ENCODE results near the gene CEP170B.

The CEP170B gene

DNA sequence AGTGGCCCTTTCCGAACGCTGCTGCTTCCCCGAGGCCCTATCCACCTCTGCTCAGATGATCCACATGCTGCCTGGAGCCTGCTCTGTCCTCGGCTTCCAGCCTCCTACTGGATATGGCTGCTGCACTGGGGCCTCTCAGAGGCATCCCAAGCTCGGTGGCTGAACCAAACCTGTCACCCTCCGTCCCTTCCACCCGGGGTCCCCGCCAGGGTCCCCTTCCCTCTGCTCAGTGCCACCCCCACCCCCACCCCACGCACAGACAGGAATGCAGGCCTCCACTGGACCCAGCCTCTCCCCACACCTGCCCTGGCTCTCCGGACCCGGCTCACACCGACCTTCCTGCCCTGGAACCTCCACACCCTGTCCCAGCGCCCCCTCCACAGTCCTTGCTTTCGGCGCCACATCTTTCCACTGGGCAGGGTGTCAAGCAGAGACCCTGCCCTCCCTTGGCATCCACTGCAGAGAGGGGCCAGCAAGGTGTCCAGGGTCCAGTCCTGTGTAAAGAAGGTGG lies 6.1 kb downstream of the CEP170B start:
- Histone ChIP-seq H3K27me3 (ENCODE audit: insufficient read depth, low read depth, severe bottlenecking) (no peaks in the 10 kb centered on the region), H3K27ac (no peak overlapping the region), H3K9me3 (ENCODE audit: severe bottlenecking) (no peaks in the 10 kb centered on the region), H3K4me3 (ENCODE audit: low read depth, low read length) (no peak overlapping the region), H3K36me3 (peaks cover 5% of the 10 kb centered on the region; the same call in 1 of the 2 replicates)
- TF ChIP-seq, protein P1, sequence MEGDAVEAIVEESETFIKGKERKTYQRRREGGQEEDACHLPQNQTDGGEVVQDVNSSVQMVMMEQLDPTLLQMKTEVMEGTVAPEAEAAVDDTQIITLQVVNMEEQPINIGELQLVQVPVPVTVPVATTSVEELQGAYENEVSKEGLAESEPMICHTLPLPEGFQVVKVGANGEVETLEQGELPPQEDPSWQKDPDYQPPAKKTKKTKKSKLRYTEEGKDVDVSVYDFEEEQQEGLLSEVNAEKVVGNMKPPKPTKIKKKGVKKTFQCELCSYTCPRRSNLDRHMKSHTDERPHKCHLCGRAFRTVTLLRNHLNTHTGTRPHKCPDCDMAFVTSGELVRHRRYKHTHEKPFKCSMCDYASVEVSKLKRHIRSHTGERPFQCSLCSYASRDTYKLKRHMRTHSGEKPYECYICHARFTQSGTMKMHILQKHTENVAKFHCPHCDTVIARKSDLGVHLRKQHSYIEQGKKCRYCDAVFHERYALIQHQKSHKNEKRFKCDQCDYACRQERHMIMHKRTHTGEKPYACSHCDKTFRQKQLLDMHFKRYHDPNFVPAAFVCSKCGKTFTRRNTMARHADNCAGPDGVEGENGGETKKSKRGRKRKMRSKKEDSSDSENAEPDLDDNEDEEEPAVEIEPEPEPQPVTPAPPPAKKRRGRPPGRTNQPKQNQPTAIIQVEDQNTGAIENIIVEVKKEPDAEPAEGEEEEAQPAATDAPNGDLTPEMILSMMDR (IDR thresholded peaks at IDR 0.05; ENCODE audit: low read depth, low read length) = no peak
- DNase-seq = no peak

DNA sequence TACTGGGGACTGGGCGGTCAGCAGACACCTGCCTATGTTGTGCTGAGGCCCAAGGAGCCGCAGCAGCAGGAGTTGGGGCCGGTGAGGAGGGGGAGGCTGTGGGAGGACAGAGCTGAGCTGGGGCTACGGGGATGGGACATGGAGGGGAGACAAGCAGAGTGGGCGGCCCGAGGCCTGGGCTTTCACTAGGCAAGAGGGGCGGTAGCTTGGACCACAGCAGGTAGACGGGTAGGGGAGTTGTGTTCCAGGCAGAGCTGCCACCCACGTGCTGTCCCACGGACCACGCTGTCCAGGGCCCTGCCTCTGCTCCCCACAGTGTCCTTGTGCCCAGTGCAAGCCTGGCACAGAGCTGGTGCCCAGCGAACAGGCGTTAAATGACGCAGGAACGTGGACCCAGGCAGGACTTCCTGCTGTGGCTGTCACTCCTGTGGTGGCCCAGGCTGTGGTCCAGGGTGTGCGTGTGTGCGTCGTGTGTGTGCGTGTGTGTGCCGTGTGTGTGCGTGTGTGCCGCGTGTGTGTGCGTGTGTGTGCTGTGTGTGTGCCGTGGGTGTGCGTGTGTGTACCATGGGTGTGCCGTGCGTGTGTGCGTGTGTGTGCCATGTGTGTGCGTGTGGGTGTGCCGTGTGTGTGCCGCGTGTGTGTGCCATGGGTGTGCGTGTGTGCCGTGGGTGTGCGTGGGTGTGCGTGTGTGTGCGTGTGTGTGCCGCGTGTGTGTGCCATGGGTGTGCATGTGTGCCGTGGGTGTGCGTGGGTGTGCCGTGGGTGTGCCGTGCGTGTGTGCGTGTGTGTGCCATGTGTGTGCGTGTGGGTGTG lies 6.8 kb downstream of the CEP170B start:
- DNase-seq = no peak
- H3K27me3 ChIP-seq (ENCODE audit: insufficient read depth, low read depth, severe bottlenecking) = no peaks in the 10 kb centered on the region
- no peak overlapping the region for H3K4me3 ChIP-seq (ENCODE audit: low read depth, low read length)
- TF ChIP-seq, protein P1 (IDR thresholded peaks at IDR 0.05; ENCODE audit: low read depth, low read length) = no peak
- no peaks in the 10 kb centered on the region for H3K9me3 ChIP-seq (ENCODE audit: severe bottlenecking)
- no peak overlapping the region for H3K27ac ChIP-seq
- H3K36me3 ChIP-seq = peaks cover 5% of the 10 kb centered on the region; the same call in 1 of the 2 replicates

DNA sequence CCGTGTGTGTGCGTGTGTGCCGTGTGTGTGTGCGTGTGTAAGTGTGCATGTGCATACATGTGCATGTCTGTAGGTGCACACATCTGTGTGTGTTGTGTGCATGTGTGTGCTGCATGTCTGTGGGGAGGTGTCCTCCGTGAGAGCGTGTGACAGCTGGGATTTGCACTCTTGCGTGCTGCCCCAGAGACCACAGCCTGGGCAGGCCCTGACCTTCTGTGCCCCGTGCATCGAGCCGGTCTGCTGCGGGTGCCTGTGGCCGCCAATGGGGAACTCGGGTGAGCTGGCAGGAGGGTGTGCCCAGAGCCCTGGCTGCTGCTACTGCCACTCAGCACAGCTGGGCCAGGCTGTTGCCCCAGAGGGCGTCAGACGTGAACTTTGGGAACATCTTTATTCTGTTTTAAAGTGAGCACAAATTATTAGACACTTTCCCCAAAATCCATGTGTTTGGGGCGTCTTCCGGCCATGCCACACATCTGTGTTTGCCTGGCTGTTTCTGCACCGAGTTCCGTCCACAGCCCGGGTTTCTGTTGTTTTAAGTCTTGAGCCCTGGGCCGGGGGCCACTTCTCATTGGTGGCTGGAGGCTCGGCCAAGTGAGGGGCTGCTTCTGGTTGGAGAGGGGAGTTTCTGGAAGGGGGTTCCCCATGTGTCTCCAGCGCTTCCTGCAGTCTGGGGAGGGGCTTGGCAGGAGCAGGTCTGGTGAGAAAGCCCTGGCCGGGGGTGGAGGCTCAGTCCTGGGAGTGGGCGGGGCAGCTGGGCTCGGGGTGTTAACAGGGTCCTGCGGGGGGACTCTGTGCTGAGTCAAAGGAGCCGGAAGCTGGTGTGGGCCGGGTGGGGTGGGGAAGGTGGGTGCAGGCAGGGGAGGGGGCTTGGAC lies 7.6 kb downstream of the CEP170B start:
- Histone ChIP-seq H3K27me3 (ENCODE audit: insufficient read depth, low read depth, severe bottlenecking) (no peaks in the 10 kb centered on the region), H3K9me3 (ENCODE audit: severe bottlenecking) (no peaks in the 10 kb centered on the region), H3K27ac (no peak overlapping the region), H3K4me3 (ENCODE audit: low read depth, low read length) (no peak overlapping the region), H3K36me3 (peaks cover 5% of the 10 kb centered on the region; the same call in 1 of the 2 replicates)
- TF ChIP-seq, protein P1 (IDR thresholded peaks at IDR 0.05; ENCODE audit: low read depth, low read length) = no peak
- no peak for DNase-seq

DNA sequence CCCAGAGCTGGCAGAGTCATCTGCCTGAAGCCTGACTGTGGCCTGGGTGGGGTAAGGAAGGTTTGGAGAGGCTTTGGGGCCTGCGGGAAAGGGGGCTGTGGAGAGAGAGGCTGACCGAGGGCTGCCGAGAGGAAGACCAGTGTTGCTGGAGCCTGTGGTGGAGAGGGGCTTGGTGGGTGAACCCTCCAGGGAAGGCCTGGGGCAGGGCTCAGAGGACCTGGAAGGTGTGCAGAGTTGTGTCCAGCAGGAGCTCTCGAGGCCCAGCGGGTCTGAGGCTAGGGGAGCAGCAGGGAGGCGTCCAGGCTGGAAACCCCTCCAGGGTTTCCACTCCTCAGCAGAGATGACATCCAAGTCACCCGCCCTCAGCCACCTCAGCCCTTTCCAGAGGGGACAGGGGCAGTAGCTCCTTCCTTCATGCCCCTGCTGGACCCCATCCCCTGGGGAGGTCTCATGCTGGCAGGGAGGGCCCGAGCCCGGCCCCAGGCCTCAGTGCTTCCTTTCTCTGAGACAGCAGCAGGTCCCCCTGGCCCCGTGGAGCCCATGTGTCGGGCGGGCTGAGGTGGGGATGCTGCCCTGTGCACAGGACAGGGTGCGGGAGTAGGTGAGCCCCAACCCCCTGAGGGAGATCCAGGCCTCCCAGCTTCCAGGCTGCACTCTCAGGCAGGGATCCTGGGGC lies 8.4 kb downstream of the CEP170B start:
- TF ChIP-seq, protein P1 (IDR thresholded peaks at IDR 0.05; ENCODE audit: low read depth, low read length) = no peak
- no peak for DNase-seq
- Histone ChIP-seq H3K27me3 (ENCODE audit: insufficient read depth, low read depth, severe bottlenecking) (no peaks in the 10 kb centered on the region), H3K9me3 (ENCODE audit: severe bottlenecking) (no peaks in the 10 kb centered on the region), H3K4me3 (ENCODE audit: low read depth, low read length) (no peak overlapping the region), H3K27ac (no peak overlapping the region), H3K36me3 (peaks cover 5% of the 10 kb centered on the region; the same call in 1 of the 2 replicates)

DNA sequence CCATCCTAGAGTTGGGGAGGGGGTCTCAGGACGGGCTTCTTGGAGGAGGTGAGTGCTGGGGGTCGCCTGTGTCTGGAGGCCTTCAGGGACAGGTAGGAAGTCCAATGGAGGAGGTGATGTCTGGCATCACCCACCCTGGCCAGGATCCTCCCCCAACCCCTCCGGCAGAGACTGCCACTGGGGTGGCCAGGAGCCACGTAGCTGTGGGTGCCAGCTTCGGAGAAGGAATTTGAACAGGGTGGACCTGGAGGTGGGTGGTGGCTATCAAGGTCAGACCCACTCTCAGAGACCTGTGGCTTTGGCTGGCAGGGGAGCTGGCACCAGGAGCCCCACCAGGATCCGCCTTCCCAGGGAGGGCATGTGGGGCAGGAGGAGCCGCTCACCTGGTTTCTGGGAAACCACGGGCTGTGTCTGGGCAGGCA lies 9.1 kb downstream of the CEP170B start:
- no peak for DNase-seq
- Histone ChIP-seq H3K27me3 (ENCODE audit: insufficient read depth, low read depth, severe bottlenecking) (no peaks in the 10 kb centered on the region), H3K4me3 (ENCODE audit: low read depth, low read length) (no peak overlapping the region), H3K9me3 (ENCODE audit: severe bottlenecking) (no peaks in the 10 kb centered on the region), H3K36me3 (peaks cover 5% of the 10 kb centered on the region; the same call in 1 of the 2 replicates), H3K27ac (no peak overlapping the region)
- TF ChIP-seq, protein P1 (IDR thresholded peaks at IDR 0.05; ENCODE audit: low read depth, low read length) = no peak

All from WERI-Rb-1 (cell line).